AG09319 (cell line): ENCODE results near the gene ZW10.

Experiments used
- DNase-seq: peaks from one replicate; pipeline ENCODE4 v3.0.0-alpha.2; 2010; ENCODE audit warnings: low read depth; ENCODE audit errors: extremely low read depth
- TF ChIP-seq, protein P1 (sequence below): IDR thresholded peaks from 2 replicates; pipeline ENCODE4 v1.5.1; 2011; ENCODE audit warnings: low read depth, mild to moderate bottlenecking, inconsistent platforms, low read length, moderate library complexity

ZW10 gene

GRCh38 chr11:113689768-113690618 is 83.5 kb downstream of the ZW10 start:
- TF ChIP-seq, protein P1, sequence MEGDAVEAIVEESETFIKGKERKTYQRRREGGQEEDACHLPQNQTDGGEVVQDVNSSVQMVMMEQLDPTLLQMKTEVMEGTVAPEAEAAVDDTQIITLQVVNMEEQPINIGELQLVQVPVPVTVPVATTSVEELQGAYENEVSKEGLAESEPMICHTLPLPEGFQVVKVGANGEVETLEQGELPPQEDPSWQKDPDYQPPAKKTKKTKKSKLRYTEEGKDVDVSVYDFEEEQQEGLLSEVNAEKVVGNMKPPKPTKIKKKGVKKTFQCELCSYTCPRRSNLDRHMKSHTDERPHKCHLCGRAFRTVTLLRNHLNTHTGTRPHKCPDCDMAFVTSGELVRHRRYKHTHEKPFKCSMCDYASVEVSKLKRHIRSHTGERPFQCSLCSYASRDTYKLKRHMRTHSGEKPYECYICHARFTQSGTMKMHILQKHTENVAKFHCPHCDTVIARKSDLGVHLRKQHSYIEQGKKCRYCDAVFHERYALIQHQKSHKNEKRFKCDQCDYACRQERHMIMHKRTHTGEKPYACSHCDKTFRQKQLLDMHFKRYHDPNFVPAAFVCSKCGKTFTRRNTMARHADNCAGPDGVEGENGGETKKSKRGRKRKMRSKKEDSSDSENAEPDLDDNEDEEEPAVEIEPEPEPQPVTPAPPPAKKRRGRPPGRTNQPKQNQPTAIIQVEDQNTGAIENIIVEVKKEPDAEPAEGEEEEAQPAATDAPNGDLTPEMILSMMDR, result no peak
- no peak for DNase-seq

- no peak for DNase-seq
- TF ChIP-seq, protein P1, result no peak
Observed at GRCh38 chr11:113685654-113686359, 87.7 kb downstream of the ZW10 start.

- DNase-seq, result no peak
- TF ChIP-seq, protein P1, result no peak
Observed at GRCh38 chr11:113684496-113684895, 89.0 kb downstream of the ZW10 start.

DNA sequence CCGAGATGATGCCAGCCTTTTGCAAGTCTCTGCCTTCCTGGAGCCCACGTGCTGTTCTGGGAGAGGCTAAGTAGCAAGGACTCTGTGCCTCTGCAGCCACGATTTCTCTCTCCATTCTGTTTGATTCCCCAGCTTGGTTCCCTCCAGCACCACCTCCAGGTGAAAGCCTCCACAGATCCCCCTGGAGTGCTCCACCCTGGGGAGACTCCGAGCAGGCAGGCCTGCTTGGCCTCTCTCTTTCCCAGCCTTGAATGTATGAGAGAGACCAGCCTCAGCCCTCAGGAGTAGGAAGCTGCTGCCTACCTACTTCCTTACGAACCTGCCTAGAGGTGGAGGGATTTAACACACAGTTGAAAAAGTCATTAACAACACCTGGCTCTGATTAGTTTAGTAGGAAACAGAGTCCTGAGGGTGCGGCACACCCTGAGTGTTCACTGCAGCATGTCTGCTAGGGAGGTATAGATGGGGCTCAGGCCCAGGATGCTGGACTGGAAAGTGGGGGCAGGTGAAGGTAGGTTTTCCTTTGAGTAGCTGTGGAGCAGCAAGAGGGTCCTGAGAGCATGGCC is 89.9 kb downstream of the ZW10 start:
- TF ChIP-seq, protein P1, result no peak
- no peak for DNase-seq
